A673 (cell line): ENCODE results near the gene EXOC4. TPM values are rescaled to one million over a fixed set of nuclear protein-coding genes. Genes with fewer than 3 reads are reported as not detected.

Experiments
- BruUV-seq: library from RNA; stranded (reverse); fragments of 400-500 nt; replicated peaks from 2 replicates; lab custom pipeline; 2021; lab: Mats Ljungman, UMichigan
- CTCF ChIA-PET: fragments of 300-600 bp; sonication (Branson Sonifier 250); formaldehyde crosslinking; loops from one replicate; lab custom pipeline; 2022; ENCODE audit warnings: antibody characterized with exemption; lab: Charles Lee
- POLR2A ChIA-PET: fragments of 300-600 bp; sonication (Branson Sonifier 250); formaldehyde crosslinking; loops from one replicate; lab custom pipeline; 2022; ENCODE audit warnings: antibody characterized with exemption; ENCODE audit not compliant: low non-redundant PET; lab: Charles Lee
- DNase-seq: peaks from one replicate; pipeline ENCODE4 v3.0.0-alpha.2; 2015; ENCODE audit warnings: low spot score
- H3K27ac ChIP-seq: fragments of 200-600 bp; sonication (generic); 2 replicates; pipeline ENCODE4 v1.5.1; 2016; ENCODE audit warnings: mixed run types, low read depth, mild to moderate bottlenecking, mixed read lengths, antibody characterized with exemption, low read length; ENCODE audit not compliant: poor library complexity, severe bottlenecking
- H3K27me3 ChIP-seq: fragments of 200-600 bp; sonication (generic); replicated peaks from 2 replicates; pipeline ENCODE4 v1.6.1; 2017; ENCODE audit warnings: mixed run types, low read depth, mild to moderate bottlenecking, mixed read lengths, antibody characterized with exemption, low read length; ENCODE audit not compliant: insufficient read depth, poor library complexity
- H3K36me3 ChIP-seq: fragments of 200-600 bp; sonication (generic); 2 replicates; pipeline ENCODE4 v1.6.1; 2016; ENCODE audit warnings: mixed run types, mild to moderate bottlenecking, mixed read lengths, antibody characterized with exemption, low read length; ENCODE audit not compliant: insufficient read depth, poor library complexity, severe bottlenecking
- H3K4me1 ChIP-seq: fragments of 200-600 bp; sonication (generic); 2 replicates; pipeline ENCODE4 v1.6.1; 2017; ENCODE audit warnings: mixed run types, mild to moderate bottlenecking, mixed read lengths, antibody characterized with exemption, low read length; ENCODE audit not compliant: insufficient read depth, poor library complexity, severe bottlenecking
- H3K4me3 ChIP-seq: fragments of 200-600 bp; sonication (generic); 2 replicates; pipeline ENCODE4 v1.5.1; 2016; ENCODE audit warnings: low read depth, mixed run types, mild to moderate bottlenecking, mixed read lengths, low read length; ENCODE audit not compliant: poor library complexity, severe bottlenecking
- H3K9me3 ChIP-seq: fragments of 200-600 bp; sonication (generic); 2 replicates; pipeline ENCODE4 v1.6.1; 2016; ENCODE audit warnings: mixed run types, low read depth, mild to moderate bottlenecking, mixed read lengths, antibody characterized with exemption, low read length; ENCODE audit not compliant: poor library complexity, severe bottlenecking
- CTCF ChIP-seq: fragments of 300-800, 200-600 bp; sonication (generic); conservative IDR thresholded peaks from 2 replicates; pipeline ENCODE4 v1.5.1; 2017; ENCODE audit warnings: low read depth, mild to moderate bottlenecking, antibody characterized with exemption, low read length, moderate library complexity, mixed read lengths
- EZH2 ChIP-seq: fragments of 200-600 bp; sonication (generic); IDR thresholded peaks from 2 replicates; pipeline ENCODE4 v1.6.1; 2017; ENCODE audit warnings: borderline replicate concordance, low read depth, mild to moderate bottlenecking, mixed read lengths, antibody characterized with exemption, low read length; ENCODE audit not compliant: poor library complexity, severe bottlenecking
- intact Hi-C: fragments of 100-400 bp; cut with micrococcal nuclease; formaldehyde crosslinking; loops from one replicate; pipeline ENCODE4 v1.10.0; 2022; ENCODE audit not compliant: unreplicated experiment
- total RNA-seq: library from RNA; stranded (reverse); gene quantifications from 2 replicates; pipeline ENCODE4 v1.2.3, GENCODE V29; 2021

EXOC4 gene
- total RNA-seq, 1 experiment from 2014 or later, result 66.1 TPM

- TF ChIP-seq CTCF, result no peak
- TF ChIP-seq EZH2, result no peak
- no peaks in the 10 kb centered on the region for H3K36me3 ChIP-seq
- H3K9me3 ChIP-seq, result no peaks in the 10 kb centered on the region
- no TSS peak for BruUV-seq
- no peaks in the 10 kb centered on the region for H3K27me3 ChIP-seq
- ChIA-PET CTCF (no interaction called here), POLR2A (no interaction called here)
- no peaks in the 10 kb centered on the region for H3K4me1 ChIP-seq
- intact Hi-C loops, result no loop called here
- H3K27ac ChIP-seq, result no peak overlapping the region
- H3K4me3 ChIP-seq, result no peak overlapping the region
- DNase-seq, result no peak
Observed at GRCh38 chr7:133718131-133718530, 465.3 kb downstream of the EXOC4 start.

DNA sequence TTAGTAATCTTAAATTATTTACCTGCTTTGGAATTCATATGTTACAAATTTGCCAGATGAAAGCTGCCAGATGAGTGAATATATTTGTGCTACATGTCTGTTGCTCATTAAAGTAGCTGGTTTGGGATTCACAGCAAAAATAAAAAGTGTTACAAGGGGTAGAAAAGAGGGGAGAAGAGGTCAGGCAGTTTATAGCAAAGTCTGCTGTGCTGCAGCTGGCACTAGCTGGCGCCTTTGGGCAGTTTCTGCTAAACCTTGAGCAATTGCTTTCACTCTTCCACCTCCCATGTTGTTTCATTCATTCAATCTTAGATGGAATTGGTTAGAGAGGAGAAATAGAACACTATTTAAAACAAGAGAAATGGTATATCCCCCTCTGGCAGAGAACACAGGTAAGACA, 470.2 kb downstream of the EXOC4 start:
- no peak overlapping the region for H3K27ac ChIP-seq
- DNase-seq, result no peak

DNA sequence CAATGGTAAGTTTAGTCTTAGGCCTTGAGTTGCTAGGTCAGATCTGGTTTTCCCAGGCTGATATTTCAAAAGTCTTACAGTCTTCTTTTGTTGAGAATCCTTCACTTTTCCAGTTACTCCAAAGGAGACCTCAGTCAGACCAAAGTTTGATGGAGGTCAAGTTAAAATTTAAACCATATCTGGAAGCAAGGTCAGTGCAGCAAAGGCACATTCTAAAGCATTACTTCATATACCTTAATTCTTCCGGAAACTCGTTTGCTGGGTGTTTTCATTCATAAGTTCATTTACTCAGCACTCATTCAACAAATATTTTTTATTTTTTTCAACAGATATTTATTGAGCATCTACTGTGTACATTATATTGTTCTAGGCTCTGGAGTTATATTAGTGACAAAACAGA, 471.3 kb downstream of the EXOC4 start:
- ChIA-PET POLR2A (interaction anchor here (0.6 kb wide), 1 partner anchor 479 kb away, joined by 3 read pairs; no protein-coding TSS in a partner anchor), CTCF (no interaction called here)
- no peak for DNase-seq
- Histone ChIP-seq H3K4me1 (no peaks in the 10 kb centered on the region), H3K27ac (no peak overlapping the region), H3K4me3 (no peak overlapping the region), H3K27me3 (no peaks in the 10 kb centered on the region), H3K9me3 (no peaks in the 10 kb centered on the region), H3K36me3 (no peaks in the 10 kb centered on the region)
- TF ChIP-seq CTCF, result no peak
- no peak for TF ChIP-seq EZH2
- intact Hi-C loops, result no loop called here
- no TSS peak for BruUV-seq

More for the DNA sequence above, 470.2 kb downstream of the EXOC4 start:
- Histone ChIP-seq H3K4me1 (no peaks in the 10 kb centered on the region), H3K27me3 (no peaks in the 10 kb centered on the region), H3K36me3 (no peaks in the 10 kb centered on the region), H3K9me3 (no peaks in the 10 kb centered on the region), H3K4me3 (no peak overlapping the region)
- ChIA-PET CTCF (no interaction called here), POLR2A (no interaction called here)
- no TSS peak for BruUV-seq
- TF ChIP-seq EZH2, result no peak
- TF ChIP-seq CTCF, result no peak
- intact Hi-C loops, result no loop called here
